GM21390 (cell line): ENCODE measurements around the gene ETV6.

Source experiments
- ATAC-seq: cut with Tn5 transposase; IDR thresholded peaks from one replicate; pipeline ENCODE4 v1.9.1; 2021; ENCODE audit not compliant: unreplicated experiment

Gene ETV6

GRCh38 chr12:11877869-11878780, 228.7 kb downstream of the ETV6 start:
- no peak for ATAC-seq

GRCh38 chr12:11879306-11879705, 229.8 kb downstream of the ETV6 start:
- ATAC-seq: no peak

DNA sequence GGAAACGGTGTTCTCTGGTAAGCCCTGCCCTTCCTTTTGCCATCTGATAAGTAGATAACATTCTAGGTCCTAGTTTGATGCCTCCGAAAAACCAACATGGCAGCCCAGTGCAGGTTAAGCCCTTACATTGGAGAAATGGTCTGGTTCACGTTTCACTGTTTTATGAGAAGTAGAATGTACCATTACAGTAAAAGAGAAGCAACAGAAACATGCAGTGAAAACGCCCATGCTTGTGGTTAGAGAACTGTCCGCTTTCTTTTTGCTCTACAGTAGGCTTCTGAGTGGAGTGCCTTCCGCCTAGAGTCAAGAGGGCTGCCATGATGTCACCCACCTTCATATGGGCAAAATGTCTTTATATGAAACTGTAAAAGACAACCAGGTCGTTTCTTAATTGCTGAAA, 230.9 kb downstream of the ETV6 start:
- no peak for ATAC-seq

- no peak for ATAC-seq
Observed at GRCh38 chr12:11881835-11882234, 232.4 kb downstream of the ETV6 start.

- no peak for ATAC-seq
Observed at GRCh38 chr12:11882301-11883019, 233.0 kb downstream of the ETV6 start.

DNA sequence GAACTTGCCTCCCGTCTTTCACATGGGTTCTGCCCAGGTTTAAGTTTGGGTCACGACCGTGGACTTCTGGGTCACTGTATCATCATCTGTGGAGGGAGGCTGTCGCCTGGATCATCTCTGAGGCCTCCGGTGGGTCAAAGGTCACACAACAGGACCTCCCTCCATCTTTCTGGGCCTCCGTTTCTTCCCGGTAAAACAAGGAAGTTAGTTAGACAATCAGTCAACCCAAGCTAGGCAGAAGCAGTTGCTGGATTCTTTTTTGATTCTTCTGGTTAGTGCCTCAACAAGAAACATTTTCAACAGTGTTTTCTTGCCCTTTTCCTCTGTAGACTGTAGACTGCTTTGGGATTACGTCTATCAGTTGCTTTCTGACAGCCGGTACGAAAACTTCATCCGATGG, 234.6 kb downstream of the ETV6 start:
- ATAC-seq: no peak

DNA sequence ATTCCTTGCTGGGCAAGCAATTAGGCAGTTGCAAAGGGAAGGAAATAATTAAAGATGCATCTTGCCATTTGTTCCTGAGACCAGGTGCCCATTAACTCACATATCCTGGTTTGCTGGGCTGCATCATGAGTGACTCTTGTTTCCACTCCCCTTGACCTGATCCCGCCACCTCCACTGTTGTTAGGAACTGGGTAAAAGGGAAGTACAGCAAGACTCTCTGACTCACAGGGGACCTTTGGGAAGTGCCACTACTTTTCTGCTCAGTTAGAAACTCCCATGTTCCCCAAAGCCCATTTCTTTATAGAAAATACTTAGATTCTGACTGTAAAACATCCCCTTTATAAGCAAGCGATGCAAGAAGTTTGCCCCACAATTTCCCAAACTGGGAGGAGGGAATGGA, 235.2 kb downstream of the ETV6 start:
- no peak for ATAC-seq

DNA sequence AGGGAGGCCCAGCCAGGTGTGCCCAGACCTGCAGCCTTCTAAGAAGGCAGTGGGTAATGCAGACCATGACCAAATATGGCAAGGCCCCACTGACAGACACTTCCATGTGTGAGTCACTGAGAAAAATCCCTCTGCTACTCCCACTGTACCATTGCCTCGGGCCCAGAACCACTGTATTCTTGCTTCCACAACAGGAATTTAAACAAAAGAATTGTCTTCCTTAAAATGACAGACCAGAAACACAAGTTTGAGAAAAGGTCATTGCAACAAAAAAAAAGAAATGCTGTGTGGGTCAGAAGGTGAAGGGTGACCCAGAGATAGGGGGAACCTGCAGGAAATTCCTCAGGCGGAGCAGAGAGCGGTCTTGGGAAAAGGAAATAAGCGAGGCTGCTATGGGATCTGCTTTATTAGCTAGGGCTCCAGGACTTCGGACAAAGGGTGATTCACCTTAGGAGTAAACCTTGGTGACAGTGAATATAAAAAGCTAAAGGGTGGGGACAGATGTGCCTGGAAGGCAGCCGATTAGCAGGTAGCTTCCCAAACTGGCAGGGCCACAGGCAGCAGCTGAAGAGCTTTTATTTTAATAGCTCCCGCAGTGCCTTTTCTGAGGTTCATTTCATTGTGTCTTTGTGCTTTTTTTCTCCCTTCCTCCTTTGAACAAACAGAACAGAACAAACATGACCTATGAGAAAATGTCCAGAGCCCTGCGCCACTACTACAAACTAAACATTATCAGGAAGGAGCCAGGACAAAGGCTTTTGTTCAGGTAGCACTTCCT, 236.0 kb downstream of the ETV6 start:
- no peak for ATAC-seq

- no peak for ATAC-seq
Observed at GRCh38 chr12:11886339-11886738, 236.9 kb downstream of the ETV6 start.

DNA sequence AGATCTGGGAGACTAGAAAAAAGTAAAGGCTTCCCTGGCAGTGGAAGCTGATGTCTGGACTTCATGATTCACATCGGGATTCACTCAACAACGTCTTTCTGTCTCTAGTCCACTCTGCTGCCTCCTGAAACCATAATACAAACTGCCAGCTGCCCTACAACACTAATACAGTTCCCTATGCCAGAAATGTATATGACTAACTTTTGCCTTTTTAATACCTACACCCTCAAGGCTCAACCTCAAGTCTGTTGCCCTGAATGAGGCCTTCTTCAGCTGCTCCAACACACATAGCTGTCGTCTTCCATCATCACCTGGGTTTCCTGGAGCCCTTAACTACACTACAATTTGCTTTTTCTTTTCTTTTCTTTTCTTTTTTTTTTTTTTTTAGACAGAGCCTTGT, 238.6 kb downstream of the ETV6 start:
- no peak for ATAC-seq

DNA sequence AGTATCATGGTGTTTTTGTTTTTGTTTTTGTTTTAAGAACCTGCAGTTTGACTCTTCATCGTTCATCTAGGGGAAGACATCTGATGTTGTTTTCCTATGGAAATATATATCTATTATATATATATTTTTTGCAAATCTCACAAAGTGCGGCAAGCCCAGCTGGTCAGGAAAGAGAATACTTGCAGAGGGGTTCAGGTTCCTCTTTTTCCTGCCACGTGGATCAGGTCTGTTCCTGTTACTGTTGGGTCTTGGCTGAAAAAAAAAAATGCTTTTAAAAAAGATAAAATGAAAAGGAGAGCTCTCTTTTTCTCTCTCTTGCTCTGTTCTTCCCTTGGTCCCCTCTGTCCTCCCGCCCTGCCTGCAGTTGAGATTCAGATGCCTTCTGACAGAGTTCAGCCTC, 241.9 kb downstream of the ETV6 start:
- ATAC-seq: no peak

DNA sequence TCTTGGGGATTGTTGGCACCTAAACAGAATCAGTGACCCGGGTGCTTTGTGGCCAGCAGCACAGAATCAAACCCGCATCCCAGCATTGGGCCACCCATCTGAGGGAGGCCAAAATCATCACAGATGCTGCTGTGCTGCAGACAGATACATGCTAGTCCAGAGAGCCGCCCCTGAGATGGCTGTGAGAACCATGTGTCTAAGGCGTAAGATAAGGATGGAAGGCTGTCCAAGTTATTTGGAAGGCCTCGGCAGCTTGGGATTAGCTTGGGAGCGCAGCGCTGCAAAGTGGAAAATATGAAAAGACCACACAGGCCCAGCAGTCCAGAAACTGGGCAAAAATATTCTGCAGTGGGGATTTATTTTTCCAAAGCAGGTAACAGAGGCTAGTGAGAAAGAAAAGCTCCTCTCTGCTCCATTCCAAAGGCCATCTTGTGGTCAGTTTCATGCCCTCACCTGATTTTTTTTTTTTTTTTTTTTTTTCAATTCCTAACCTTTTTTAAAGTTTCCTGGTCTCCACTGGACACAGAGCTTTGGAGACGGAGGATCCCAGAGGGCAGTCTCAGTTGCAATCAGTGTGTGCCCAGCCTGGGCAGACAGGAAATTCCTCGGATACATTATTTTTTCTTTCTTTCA, 242.4 kb downstream of the ETV6 start:
- ATAC-seq: no peak

- ATAC-seq: no peak
Observed at GRCh38 chr12:11893998-11894397, 244.5 kb downstream of the ETV6 start.

DNA sequence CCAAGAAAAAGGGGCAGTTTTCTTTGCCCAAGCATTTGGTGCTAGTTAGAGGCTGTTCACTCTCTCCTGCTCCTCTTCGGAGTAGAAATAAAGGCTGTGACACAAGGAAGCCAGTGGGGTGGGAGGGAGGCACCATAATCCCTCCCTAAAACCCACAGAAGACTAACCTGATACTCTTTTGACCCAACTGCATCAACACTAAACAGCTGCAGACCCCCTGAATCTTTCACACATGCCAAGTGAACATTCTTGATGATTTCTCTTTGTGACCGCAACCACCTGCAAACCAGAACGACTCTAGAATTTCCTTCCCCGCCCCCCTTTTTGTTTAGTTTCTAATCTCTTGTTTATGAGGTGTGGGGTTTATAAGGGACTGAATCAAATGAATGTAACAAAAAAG, 245.4 kb downstream of the ETV6 start:
- ATAC-seq: peak; percentile 53

GRCh38 chr12:11895421-11896078, 246.1 kb downstream of the ETV6 start:
- ATAC-seq: no peak

DNA sequence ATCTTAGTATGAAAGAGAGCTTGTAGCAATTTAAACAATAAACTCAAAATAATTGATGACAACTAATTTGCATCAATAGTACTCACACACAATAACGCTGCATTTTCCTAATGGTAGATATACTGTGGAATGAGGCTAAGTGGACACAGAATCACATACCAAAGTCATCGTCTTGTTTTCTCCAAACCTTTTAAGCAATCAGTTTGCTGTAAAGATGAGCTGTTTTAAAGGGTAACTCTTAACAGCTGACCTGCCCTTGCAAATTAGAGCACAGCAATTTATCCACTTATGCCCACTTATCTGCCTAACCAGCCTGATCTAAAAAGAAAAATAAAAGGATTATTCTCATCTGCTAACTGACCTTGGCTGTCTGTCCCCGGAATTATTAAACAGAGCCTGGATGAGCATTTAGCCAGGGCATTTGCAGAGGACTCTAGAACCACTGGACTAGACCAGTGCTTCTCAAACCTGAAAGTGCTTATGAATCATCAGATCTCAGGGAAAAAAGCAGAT, 247.0 kb downstream of the ETV6 start:
- ATAC-seq: no peak

DNA sequence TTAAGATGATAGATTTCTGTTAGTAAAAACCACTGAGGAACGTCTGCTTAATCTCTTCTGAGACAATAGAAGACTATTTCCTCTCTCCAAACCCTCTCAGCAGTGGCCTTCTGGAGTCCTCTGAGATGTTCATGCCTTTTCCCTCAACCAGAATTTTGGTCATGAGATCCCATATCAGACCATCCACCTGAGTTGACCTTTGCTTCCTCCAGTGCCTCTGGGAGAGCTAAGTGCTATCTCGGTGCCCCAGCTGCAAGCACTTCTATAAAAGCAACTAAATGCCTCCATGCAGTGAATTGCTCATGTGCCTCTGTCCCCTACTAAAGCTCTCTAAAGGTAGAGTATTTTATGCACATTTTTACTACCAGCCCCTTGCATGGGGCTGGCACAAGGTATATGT, 248.4 kb downstream of the ETV6 start:
- ATAC-seq: no peak

DNA sequence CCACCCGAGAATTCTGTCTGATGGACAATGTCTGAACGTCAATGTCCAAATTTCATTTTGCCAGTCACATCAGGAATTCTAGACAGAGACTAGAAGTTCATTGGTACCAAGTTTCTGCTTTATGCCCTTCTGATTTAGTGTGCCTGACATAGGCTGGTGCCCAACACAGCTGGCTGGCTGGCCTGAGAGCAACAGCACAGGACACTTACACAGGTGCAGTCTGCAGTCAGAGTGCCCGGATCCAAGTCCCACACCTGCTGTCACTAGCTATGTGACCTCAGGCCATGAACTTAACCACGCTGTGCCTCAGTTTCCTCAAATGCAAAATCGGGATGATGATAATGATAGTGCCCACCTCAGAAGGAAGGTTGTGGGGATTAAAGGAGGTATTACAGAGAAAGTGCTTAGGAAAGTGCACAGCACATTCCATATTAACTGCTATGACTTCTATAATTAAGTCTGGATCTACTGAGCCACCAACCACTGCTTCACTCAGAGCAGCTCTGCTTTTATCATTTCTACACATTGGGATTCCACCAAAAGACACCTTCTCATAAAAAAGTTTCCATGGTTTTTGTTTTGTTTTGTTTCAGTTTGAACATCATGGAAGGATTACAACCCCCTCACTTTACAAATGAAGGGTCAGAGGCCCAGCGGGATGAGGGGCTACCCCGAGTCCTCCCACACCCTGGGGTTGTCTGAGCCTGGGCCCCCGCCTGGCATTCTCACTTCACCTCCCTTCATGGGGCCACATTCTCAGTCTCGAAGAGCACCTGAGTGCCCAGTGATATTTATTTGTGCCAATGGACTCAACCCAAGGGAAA, 252.4 kb downstream of the ETV6 start:
- ATAC-seq: no peak

- ATAC-seq: no peak
Observed at GRCh38 chr12:11902525-11902875, 253.0 kb downstream of the ETV6 start.

DNA sequence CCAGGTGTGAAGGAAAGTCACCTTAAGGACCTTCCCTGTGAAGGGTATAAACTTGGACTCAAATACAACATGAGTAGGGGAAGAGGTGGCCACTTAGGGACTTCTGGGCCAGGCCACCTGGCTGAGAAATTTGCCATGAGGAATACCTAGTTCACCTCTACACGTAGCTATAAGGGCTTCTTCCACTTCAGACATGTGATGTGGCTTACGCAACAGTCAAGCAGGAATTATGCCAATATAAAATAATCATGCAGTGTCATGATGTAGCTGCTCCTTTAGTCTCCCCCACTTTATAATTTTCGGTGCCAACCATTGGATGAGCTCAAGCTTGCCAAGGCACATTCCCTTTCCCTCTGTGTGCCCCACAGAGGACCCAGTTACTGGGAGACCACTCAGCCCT, 254.7 kb downstream of the ETV6 start:
- no peak for ATAC-seq
